ENCODE data around the gene BABAM2. TPM values are rescaled to one million over a fixed set of nuclear protein-coding genes. Genes with fewer than 3 reads are reported as not detected.
A peak's percentile ranks its signal among the peaks of the same experiment; 100 is the strongest.

Gene BABAM2
- total and polyA plus RNA-seq, 2 experiments from 2014 or later, result 35.2 to 46.1 TPM

- no peaks in the 10 kb centered on the region for H4K20me1 ChIP-seq (ENCODE audit: insufficient read depth)
- no peak overlapping the region for H3K27ac ChIP-seq
- 0 out of 2 replicates have a peak, but pooled peaks cover 6% of the 10 kb centered on the region for H3K36me3 ChIP-seq (ENCODE audit: low read depth)
- H3K9me3 ChIP-seq (ENCODE audit: low read depth), result no peaks in the 10 kb centered on the region
- no peak overlapping the region for H3K4me3 ChIP-seq
- peak overlapping the region; percentile 11 for H3K4me2 ChIP-seq (ENCODE audit: unreplicated experiment)
- no peaks in the 10 kb centered on the region for H3K79me2 ChIP-seq (ENCODE audit: insufficient read depth)
- peaks cover under 1% of the 10 kb centered on the region for H3K4me1 ChIP-seq (ENCODE audit: insufficient read depth)
- H2AFZ ChIP-seq, result peak overlapping the region; percentile 30; the same call in 1 of the 2 replicates
- H3K9me2 ChIP-seq (ENCODE audit: insufficient read depth), result no peaks in the 10 kb centered on the region
- DNase-seq, result no peak
- H3F3A ChIP-seq (ENCODE audit: insufficient read depth), result no peaks in the 10 kb centered on the region
- WGBS, 2 experiments (ENCODE audit: low coverage in 1 of 2, low lambda C conversion rate in 2 of 2, missing lambda C conversion rate in 2 of 2), result 90 to 94% methylated on average over 9 of the region's 9 CpGs
- no peaks in the 10 kb centered on the region for H3K27me3 ChIP-seq (replicated peaks; ENCODE audit: insufficient read depth)
- TF ChIP-seq EZH2phosphoT487 (IDR thresholded peaks at IDR 0.05; ENCODE audit: insufficient read depth, low read depth), result no peak
- TF ChIP-seq EZH2 (IDR thresholded peaks at IDR 0.05; ENCODE audit: insufficient read depth, poor library complexity, severe bottlenecking), result no peak
- no peak overlapping the region for H3K9ac ChIP-seq
- in situ Hi-C loops (cut with MboI), result no loop called here
Measured at GRCh38 chr2:28172114-28172898, 281.8 kb downstream of the BABAM2 start.

- H3K27me3 ChIP-seq (replicated peaks; ENCODE audit: insufficient read depth), result no peaks in the 10 kb centered on the region
- no peak overlapping the region for H3K4me3 ChIP-seq
- WGBS, 2 experiments (ENCODE audit: low coverage in 1 of 2, low lambda C conversion rate in 2 of 2, missing lambda C conversion rate in 2 of 2), result 68 to 69% methylated on average over 8 of the region's 8 CpGs
- no peak overlapping the region for H3K9ac ChIP-seq
- H3K4me2 ChIP-seq (ENCODE audit: unreplicated experiment), result no peak overlapping the region
- no peak for DNase-seq
- in situ Hi-C loops (cut with MboI), result no loop called here
- H3K79me2 ChIP-seq (ENCODE audit: insufficient read depth), result no peaks in the 10 kb centered on the region
- no peaks in the 10 kb centered on the region for H3K9me2 ChIP-seq (ENCODE audit: insufficient read depth)
- no peaks in the 10 kb centered on the region for H3K4me1 ChIP-seq (ENCODE audit: insufficient read depth)
- H3K27ac ChIP-seq, result no peak overlapping the region
- no peak for TF ChIP-seq EZH2phosphoT487 (IDR thresholded peaks at IDR 0.05; ENCODE audit: insufficient read depth, low read depth)
- TF ChIP-seq EZH2 (IDR thresholded peaks at IDR 0.05; ENCODE audit: insufficient read depth, poor library complexity, severe bottlenecking), result no peak
- H3K9me3 ChIP-seq (ENCODE audit: low read depth), result no peaks in the 10 kb centered on the region
- H3K36me3 ChIP-seq (ENCODE audit: low read depth), result 0 out of 2 replicates have a peak, but pooled peaks cover 8% of the 10 kb centered on the region
- no peaks in the 10 kb centered on the region; the same call in 1 of the 2 replicates for H3F3A ChIP-seq (ENCODE audit: insufficient read depth)
- H4K20me1 ChIP-seq (ENCODE audit: insufficient read depth), result no peaks in the 10 kb centered on the region
- no peak overlapping the region for H2AFZ ChIP-seq
Measured at GRCh38 chr2:28173377-28173776, 282.8 kb downstream of the BABAM2 start.

- H3K36me3 ChIP-seq (ENCODE audit: low read depth), result 0 out of 2 replicates have a peak, but pooled peaks cover 8% of the 10 kb centered on the region
- no peak overlapping the region for H3K9ac ChIP-seq
- no peak overlapping the region for H3K4me3 ChIP-seq
- in situ Hi-C loops (cut with MboI), result no loop called here
- H3K27me3 ChIP-seq (replicated peaks; ENCODE audit: insufficient read depth), result no peaks in the 10 kb centered on the region
- H2AFZ ChIP-seq, result no peak overlapping the region
- H4K20me1 ChIP-seq (ENCODE audit: insufficient read depth), result no peaks in the 10 kb centered on the region
- H3K79me2 ChIP-seq (ENCODE audit: insufficient read depth), result no peaks in the 10 kb centered on the region
- no peaks in the 10 kb centered on the region for H3K9me2 ChIP-seq (ENCODE audit: insufficient read depth)
- no peaks in the 10 kb centered on the region for H3K4me1 ChIP-seq (ENCODE audit: insufficient read depth)
- DNase-seq, result no peak
- no peak for TF ChIP-seq EZH2phosphoT487 (IDR thresholded peaks at IDR 0.05; ENCODE audit: insufficient read depth, low read depth)
- TF ChIP-seq EZH2 (IDR thresholded peaks at IDR 0.05; ENCODE audit: insufficient read depth, poor library complexity, severe bottlenecking), result no peak
- H3K9me3 ChIP-seq (ENCODE audit: low read depth), result peaks cover 3% of the 10 kb centered on the region
- 97 to 99% methylated on average over 4 of the region's 4 CpGs for WGBS, 2 experiments (ENCODE audit: low coverage in 1 of 2, low lambda C conversion rate in 2 of 2, missing lambda C conversion rate in 2 of 2)
- H3F3A ChIP-seq (ENCODE audit: insufficient read depth), result no peaks in the 10 kb centered on the region; the same call in 1 of the 2 replicates
- H3K4me2 ChIP-seq (ENCODE audit: unreplicated experiment), result no peak overlapping the region
- H3K27ac ChIP-seq, result no peak overlapping the region
Measured at GRCh38 chr2:28174211-28174610, 283.7 kb downstream of the BABAM2 start.

- Histone ChIP-seq H3K4me3 (no peak overlapping the region), H3K4me2 (ENCODE audit: unreplicated experiment) (no peak overlapping the region), H4K20me1 (ENCODE audit: insufficient read depth) (no peaks in the 10 kb centered on the region), H3K4me1 (ENCODE audit: insufficient read depth) (no peaks in the 10 kb centered on the region), H3K9me2 (ENCODE audit: insufficient read depth) (no peaks in the 10 kb centered on the region), H3K9me3 (ENCODE audit: low read depth) (peaks cover 3% of the 10 kb centered on the region), H3K9ac (no peak overlapping the region), H3K27ac (no peak overlapping the region), H2AFZ (no peak overlapping the region), H3K79me2 (ENCODE audit: insufficient read depth) (no peaks in the 10 kb centered on the region), H3F3A (ENCODE audit: insufficient read depth) (no peaks in the 10 kb centered on the region; the same call in 1 of the 2 replicates), H3K27me3 (replicated peaks; ENCODE audit: insufficient read depth) (no peaks in the 10 kb centered on the region), H3K36me3 (ENCODE audit: low read depth) (0 out of 2 replicates have a peak, but pooled peaks cover 8% of the 10 kb centered on the region)
- in situ Hi-C loops (cut with MboI), result no loop called here
- TF ChIP-seq EZH2 (IDR thresholded peaks at IDR 0.05; ENCODE audit: insufficient read depth, poor library complexity, severe bottlenecking) (no peak), EZH2phosphoT487 (IDR thresholded peaks at IDR 0.05; ENCODE audit: insufficient read depth, low read depth) (no peak)
- no peak for DNase-seq
- WGBS, 2 experiments (ENCODE audit: low coverage in 1 of 2, low lambda C conversion rate in 2 of 2, missing lambda C conversion rate in 2 of 2), result 88 to 92% methylated on average over 3 of the region's 3 CpGs
Measured at GRCh38 chr2:28175028-28175427, 284.5 kb downstream of the BABAM2 start.
